GM18526 (cell line): Measurements from ENCODE around the gene MAN1A1.

ENCODE experiments used
- POLR2A ChIP-seq: IDR thresholded peaks from 3 replicates; pipeline ENCODE4 v1.6.1; 2011; ENCODE audit not compliant: insufficient read length; ENCODE audit errors: extremely low read depth

The MAN1A1 gene

GRCh38 chr6:119218548-119218947, 131.0 kb downstream of the MAN1A1 start:
- TF ChIP-seq POLR2A, result no peak

GRCh38 chr6:119215885-119216590, 133.5 kb downstream of the MAN1A1 start:
- TF ChIP-seq POLR2A, result no peak

GRCh38 chr6:119215309-119215708, 134.3 kb downstream of the MAN1A1 start:
- no peak for TF ChIP-seq POLR2A

GRCh38 chr6:119210596-119210995, 139.0 kb downstream of the MAN1A1 start:
- no peak for TF ChIP-seq POLR2A

- TF ChIP-seq POLR2A, result no peak
Observed at GRCh38 chr6:119209452-119210205, 139.9 kb downstream of the MAN1A1 start.

- no peak for TF ChIP-seq POLR2A
Observed at GRCh38 chr6:119207971-119208725, 141.4 kb downstream of the MAN1A1 start.

GRCh38 chr6:119207327-119207726, 142.2 kb downstream of the MAN1A1 start:
- no peak for TF ChIP-seq POLR2A

- TF ChIP-seq POLR2A, result no peak
Observed at GRCh38 chr6:119205911-119206618, 143.5 kb downstream of the MAN1A1 start.

GRCh38 chr6:119204719-119205118, 144.8 kb downstream of the MAN1A1 start:
- no peak for TF ChIP-seq POLR2A

GRCh38 chr6:119201480-119201879, 148.1 kb downstream of the MAN1A1 start:
- no peak for TF ChIP-seq POLR2A

GRCh38 chr6:119200512-119201175, 148.9 kb downstream of the MAN1A1 start:
- TF ChIP-seq POLR2A, result no peak

GRCh38 chr6:119197271-119197670, 152.3 kb downstream of the MAN1A1 start:
- no peak for TF ChIP-seq POLR2A

GRCh38 chr6:119196715-119197114, 152.8 kb downstream of the MAN1A1 start:
- no peak for TF ChIP-seq POLR2A

GRCh38 chr6:119195848-119196247, 153.7 kb downstream of the MAN1A1 start:
- no peak for TF ChIP-seq POLR2A

- no peak for TF ChIP-seq POLR2A
Observed at GRCh38 chr6:119195204-119195603, 154.4 kb downstream of the MAN1A1 start.

GRCh38 chr6:119193707-119194106, 155.9 kb downstream of the MAN1A1 start:
- TF ChIP-seq POLR2A, result no peak
